ENCODE data around the gene SMARCAL1. TPM values are rescaled to one million over a fixed set of nuclear protein-coding genes. Genes with fewer than 3 reads are reported as not detected.

SMARCAL1 gene
- total and polyA plus RNA-seq, 9 of the 15 experiments (the other 6 are each of a cell fraction or from before 2014, with no cell fraction given), result 8.2 to 27.9 (median 12.4) TPM

- TF ChIP-seq NR0B1 (IDR thresholded peaks at IDR 0.05; ENCODE audit: partially characterized antibody), result no peak
- peak; percentile 40 to 57; a peak in 3 of 4 replicates for TF ChIP-seq MAZ (CRISPR knock-in tag; conservative IDR thresholded peaks at IDR 0.05 in 1 of 2, IDR thresholded peaks at IDR 0.05 in 1 of 2)
- TF ChIP-seq SMARCA4 (IDR thresholded peaks at IDR 0.05), result no peak
- TF ChIP-seq CTBP1 (IDR thresholded peaks at IDR 0.05; ENCODE audit: borderline replicate concordance), result peak; percentile 23; the same call in 1 of the 2 replicates
- TF ChIP-seq AFF4 (CRISPR knock-in tag; IDR thresholded peaks at IDR 0.05), result peak; percentile 60; the same call in 1 of the 2 replicates
- TF ChIP-seq SPI1 (IDR thresholded peaks at IDR 0.05; ENCODE audit: borderline replicate concordance, low read depth, low read length), result peak; percentile 86
- no peak for TF ChIP-seq NR2C1 (IDR thresholded peaks at IDR 0.05)
- peak; percentile 72 for TF ChIP-seq NR2C1 (tag; IDR thresholded peaks at IDR 0.05)
- no peak for TF ChIP-seq E2F1 (CRISPR knock-in tag; IDR thresholded peaks at IDR 0.05)
- no peak for TF ChIP-seq ZNF609 (CRISPR knock-in tag; IDR thresholded peaks at IDR 0.05; ENCODE audit: borderline replicate concordance)
- no peak for TF ChIP-seq RFX1 (IDR thresholded peaks at IDR 0.05)
- 0 out of 2 replicates have a peak, but pooled peaks have one; percentile 16 for TF ChIP-seq ZNF12 (CRISPR knock-in tag; IDR thresholded peaks at IDR 0.05)
- TF ChIP-seq MEIS2 (IDR thresholded peaks at IDR 0.05; ENCODE audit: partially characterized antibody), result no peak
- peak; percentile 37; the same call in 1 of the 2 replicates for TF ChIP-seq ZBTB17 (CRISPR knock-in tag; IDR thresholded peaks at IDR 0.05)
- TF ChIP-seq IRF2 (CRISPR knock-in tag; IDR thresholded peaks at IDR 0.05), result peak; percentile 86
These were observed at the start of gene SMARCAL1 (continued) for GRCh38 chr2:216412022-216412999.

All from K562 (cell line).